Activated naive CD8-positive, alpha-beta T cell treated with anti-CD3 and anti-CD28 coated beads, Interleukin-2, amount 50 U/mL, for 24 hours (primary cell): Measurements from ENCODE around the gene DDX41.
"Not testable (repeated sequence)": the region's sequence is repeated elsewhere in the genome, so short reads cannot be mapped to it uniquely, and the experiment has no call there.

Experiments
- ATAC-seq: fragments of 150-1000 bp; cut with Tn5 transposase; one replicate; pipeline ENCODE4 v1.10.0; 2021
- DNase-seq: peaks from one replicate; pipeline ENCODE4 v3.0.0; 2021
- H3K27ac Mint-ChIP-seq: one replicate; pipeline ENCODE4 v1.8.0; 2021; ENCODE audit warnings: mild to moderate bottlenecking, mixed read lengths
- H3K27me3 Mint-ChIP-seq: one replicate; pipeline ENCODE4 v1.8.0; 2021; ENCODE audit warnings: mixed read lengths
- H3K36me3 Mint-ChIP-seq: one replicate; pipeline ENCODE4 v1.8.0; 2021; ENCODE audit warnings: low read depth, mixed read lengths
- H3K4me1 Mint-ChIP-seq: one replicate; pipeline ENCODE4 v1.8.0; 2021; ENCODE audit warnings: mixed read lengths
- H3K4me3 Mint-ChIP-seq: one replicate; pipeline ENCODE4 v1.8.0; 2021; ENCODE audit warnings: mild to moderate bottlenecking, moderate library complexity, mixed read lengths
- H3K9me3 Mint-ChIP-seq: one replicate; pipeline ENCODE4 v1.8.0; 2021; ENCODE audit warnings: mixed read lengths

The DDX41 gene

GRCh38 chr5:177491983-177492746 is 24.6 kb downstream of the DDX41 start:
- H3K4me1 Mint-ChIP-seq = peaks cover 31% of the 10 kb centered on the region
- peaks cover 14% of the 10 kb centered on the region for H3K36me3 Mint-ChIP-seq
- H3K27ac Mint-ChIP-seq = no peak overlapping the region
- DNase-seq = no peak
- ATAC-seq = no peak
- H3K27me3 Mint-ChIP-seq = no peaks in the 10 kb centered on the region
- H3K4me3 Mint-ChIP-seq = no peak overlapping the region
- H3K9me3 Mint-ChIP-seq = no peaks in the 10 kb centered on the region

GRCh38 chr5:177491429-177491945 is 25.3 kb downstream of the DDX41 start:
- DNase-seq = peak; percentile 64
- H3K27me3 Mint-ChIP-seq = no peaks in the 10 kb centered on the region
- no peak overlapping the region for H3K27ac Mint-ChIP-seq
- no peaks in the 10 kb centered on the region for H3K9me3 Mint-ChIP-seq
- H3K36me3 Mint-ChIP-seq = peaks cover 16% of the 10 kb centered on the region
- H3K4me1 Mint-ChIP-seq = peaks cover 31% of the 10 kb centered on the region
- H3K4me3 Mint-ChIP-seq = no peak overlapping the region
- ATAC-seq = peak; percentile 6

GRCh38 chr5:177490992-177491391 is 25.8 kb downstream of the DDX41 start:
- no peak for DNase-seq
- Mint-ChIP-seq H3K27ac (no peak overlapping the region), H3K9me3 (no peaks in the 10 kb centered on the region), H3K4me1 (peaks cover 27% of the 10 kb centered on the region), H3K36me3 (peaks cover 18% of the 10 kb centered on the region), H3K4me3 (no peak overlapping the region), H3K27me3 (no peaks in the 10 kb centered on the region)
- no peak for ATAC-seq

DNA sequence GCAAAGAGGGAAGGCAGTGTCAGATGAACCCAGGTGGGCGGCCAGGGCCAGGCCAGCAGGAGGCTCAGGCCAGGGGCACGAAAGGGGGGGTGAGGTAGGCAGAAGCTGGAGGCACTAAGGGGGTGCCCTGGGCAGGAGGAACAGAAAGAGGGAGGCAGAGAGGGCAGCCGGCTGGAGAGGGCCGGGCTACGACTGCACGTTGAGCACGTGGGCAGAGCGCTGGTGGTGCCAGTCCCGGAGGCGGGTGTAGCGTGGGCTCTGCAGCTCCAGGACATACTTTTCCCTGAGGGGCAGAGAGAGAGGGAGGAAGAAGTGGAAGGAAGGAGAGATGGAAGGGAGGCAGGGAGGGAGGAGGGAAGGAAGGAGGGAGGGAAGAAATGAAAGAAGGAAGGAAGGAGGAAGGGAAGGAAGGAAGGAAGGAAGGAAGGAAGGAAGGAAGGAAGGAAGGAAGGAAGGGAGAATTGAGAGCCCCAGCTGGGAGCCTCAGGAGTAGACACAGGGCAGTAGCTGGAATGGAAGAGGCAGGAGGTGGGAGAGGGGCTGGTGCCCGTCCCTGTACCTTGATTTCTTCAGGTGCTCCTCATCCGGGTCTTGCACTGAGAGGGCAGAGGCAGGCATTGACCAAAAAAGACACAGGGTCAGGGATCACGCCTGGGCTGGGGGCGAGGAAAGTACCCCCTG is 26.3 kb downstream of the DDX41 start:
- DNase-seq = no peak
- no peak overlapping the region for H3K27ac Mint-ChIP-seq
- no peak overlapping the region for H3K4me3 Mint-ChIP-seq
- H3K36me3 Mint-ChIP-seq = peaks cover 18% of the 10 kb centered on the region
- H3K9me3 Mint-ChIP-seq = no peaks in the 10 kb centered on the region
- ATAC-seq = no peak
- H3K27me3 Mint-ChIP-seq = no peaks in the 10 kb centered on the region
- H3K4me1 Mint-ChIP-seq = peaks cover 22% of the 10 kb centered on the region

- Mint-ChIP-seq H3K4me3 (no peak overlapping the region), H3K27me3 (no peaks in the 10 kb centered on the region), H3K36me3 (peaks cover 21% of the 10 kb centered on the region), H3K9me3 (no peaks in the 10 kb centered on the region), H3K27ac (no peak overlapping the region), H3K4me1 (peaks cover 9% of the 10 kb centered on the region)
- ATAC-seq (no peak), DNase-seq (no peak)
These were observed 27.5 kb downstream of the DDX41 start for GRCh38 chr5:177489119-177489716.

- Mint-ChIP-seq H3K4me1 (peaks cover 1% of the 10 kb centered on the region), H3K36me3 (peaks cover 18% of the 10 kb centered on the region), H3K9me3 (no peaks in the 10 kb centered on the region), H3K27ac (no peak overlapping the region), H3K27me3 (no peaks in the 10 kb centered on the region), H3K4me3 (no peak overlapping the region)
- ATAC-seq (no peak), DNase-seq (no peak)
These were observed 28.8 kb downstream of the DDX41 start for GRCh38 chr5:177487975-177488374.

GRCh38 chr5:177487144-177487543 is 29.6 kb downstream of the DDX41 start:
- ATAC-seq = no peak
- peaks cover 14% of the 10 kb centered on the region for H3K36me3 Mint-ChIP-seq
- no peaks in the 10 kb centered on the region for H3K9me3 Mint-ChIP-seq

DNA sequence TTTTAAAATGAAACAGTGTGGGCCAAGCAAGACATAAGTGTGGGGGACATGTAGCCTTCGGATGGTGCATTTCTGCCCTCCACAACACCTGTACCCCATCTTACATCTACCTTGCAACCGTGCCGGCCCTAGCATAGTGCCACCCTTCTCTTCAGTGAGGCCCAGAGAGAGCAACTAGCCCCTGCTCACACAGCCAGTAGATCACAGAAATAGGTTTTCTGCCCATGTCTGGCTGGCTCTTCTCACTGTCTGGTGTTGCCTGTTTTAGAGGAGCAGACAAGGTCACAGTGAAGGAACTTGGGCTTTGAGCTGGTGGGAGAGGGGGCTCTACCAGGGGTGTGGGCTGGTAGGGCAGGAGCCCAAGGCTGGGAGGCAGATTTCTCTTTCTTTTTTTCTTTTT is 30.5 kb downstream of the DDX41 start:
- ATAC-seq (no peak), DNase-seq (no peak)
- Mint-ChIP-seq H3K4me1 (peaks cover 1% of the 10 kb centered on the region), H3K27ac (no peak overlapping the region), H3K27me3 (no peaks in the 10 kb centered on the region), H3K36me3 (peaks cover 14% of the 10 kb centered on the region), H3K4me3 (no peak overlapping the region), H3K9me3 (no peaks in the 10 kb centered on the region)

More at GRCh38 chr5:177487144-177487543, 29.6 kb downstream of the DDX41 start:
- Mint-ChIP-seq H3K4me3 (no peak overlapping the region), H3K27me3 (no peaks in the 10 kb centered on the region), H3K27ac (no peak overlapping the region), H3K4me1 (peaks cover 1% of the 10 kb centered on the region)
- no peak for DNase-seq

DNA sequence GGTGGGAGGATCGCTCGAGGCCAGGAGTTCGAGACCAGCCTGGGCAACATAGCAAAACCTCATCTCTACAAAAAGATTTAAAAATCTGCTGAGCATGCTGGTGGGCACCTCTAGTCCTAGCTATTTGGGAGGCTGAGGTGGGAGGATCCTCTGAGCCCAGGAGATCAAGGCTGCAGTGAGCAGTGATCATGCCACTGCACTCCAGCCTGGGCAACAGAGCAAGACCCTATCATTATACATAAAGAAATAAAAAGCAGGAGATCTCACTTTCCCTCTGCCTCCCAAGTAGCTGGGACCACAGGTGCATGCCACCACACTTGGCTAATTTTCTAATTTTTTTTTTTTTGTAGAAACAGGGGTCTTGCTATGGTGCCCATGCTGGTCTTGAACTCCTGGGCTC is 31.0 kb downstream of the DDX41 start:
- H3K4me1 Mint-ChIP-seq, H3K4me3 Mint-ChIP-seq, H3K27ac Mint-ChIP-seq, H3K27me3 Mint-ChIP-seq, H3K9me3 Mint-ChIP-seq, DNase-seq, ATAC-seq: not testable (repeated sequence)
- H3K36me3 Mint-ChIP-seq = peaks cover 14% of the 10 kb centered on the region

GRCh38 chr5:177484902-177485549 is 31.7 kb downstream of the DDX41 start:
- no peak for ATAC-seq
- DNase-seq = no peak
- Mint-ChIP-seq H3K36me3 (peaks cover 13% of the 10 kb centered on the region), H3K9me3 (no peaks in the 10 kb centered on the region), H3K4me3 (no peak overlapping the region), H3K27ac (peak overlapping the region; percentile 11), H3K4me1 (peaks cover 4% of the 10 kb centered on the region), H3K27me3 (no peaks in the 10 kb centered on the region)

- Mint-ChIP-seq H3K9me3 (no peaks in the 10 kb centered on the region), H3K4me1 (peaks cover 12% of the 10 kb centered on the region), H3K27me3 (no peaks in the 10 kb centered on the region), H3K4me3 (no peak overlapping the region), H3K36me3 (peaks cover 12% of the 10 kb centered on the region), H3K27ac (peak overlapping the region; percentile 11)
- no peak for DNase-seq
- no peak for ATAC-seq
These were observed 32.5 kb downstream of the DDX41 start for GRCh38 chr5:177483994-177484901.

DNA sequence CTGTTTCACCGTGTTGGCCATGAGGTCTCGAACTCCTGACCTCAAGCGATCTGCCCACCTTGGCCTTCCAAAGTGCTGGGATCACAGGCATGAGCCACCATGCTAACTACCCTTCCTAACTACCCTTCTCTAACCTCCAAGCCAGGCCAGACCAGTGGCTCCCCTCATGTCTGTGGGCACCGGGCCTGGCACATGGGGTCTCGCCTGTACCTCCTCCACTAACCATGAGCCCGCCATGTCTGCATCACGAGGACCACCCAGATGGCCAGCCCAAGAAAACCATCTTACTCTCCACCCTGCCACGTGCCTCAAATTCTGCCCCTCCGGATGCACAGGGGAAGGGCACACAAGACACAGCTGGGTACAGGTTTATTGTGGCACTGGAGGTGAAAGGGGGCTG is 33.7 kb downstream of the DDX41 start:
- Mint-ChIP-seq H3K27me3 (no peaks in the 10 kb centered on the region), H3K27ac (no peak overlapping the region)

DNA sequence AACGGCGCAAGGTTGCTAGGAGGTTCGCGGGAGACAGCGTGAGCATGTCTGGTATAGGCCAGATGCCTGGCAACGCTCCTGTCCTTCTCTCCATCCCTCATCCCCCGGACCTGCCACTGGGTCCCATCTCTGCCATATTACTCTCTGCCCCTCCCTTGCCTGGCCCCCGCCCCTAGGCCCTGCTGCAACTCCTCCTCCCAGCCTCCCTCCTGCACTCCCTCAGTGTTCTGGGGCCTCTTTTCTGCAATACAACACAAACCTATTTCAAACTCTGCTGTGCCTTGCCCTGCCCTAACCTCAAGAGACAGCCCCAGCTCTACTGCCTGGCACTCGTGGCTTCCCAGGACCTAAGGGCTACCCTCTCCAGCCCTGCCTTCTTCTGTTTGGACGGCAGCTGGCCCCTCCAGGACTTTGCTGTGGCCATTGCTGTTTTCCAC is 34.4 kb downstream of the DDX41 start:
- no peaks in the 10 kb centered on the region for H3K9me3 Mint-ChIP-seq
- peaks cover 29% of the 10 kb centered on the region for H3K4me1 Mint-ChIP-seq
- ATAC-seq = no peak

More for the DNA sequence above, 33.7 kb downstream of the DDX41 start:
- DNase-seq = no peak
- no peak for ATAC-seq
- Mint-ChIP-seq H3K9me3 (no peaks in the 10 kb centered on the region), H3K4me1 (peaks cover 24% of the 10 kb centered on the region), H3K36me3 (peaks cover 11% of the 10 kb centered on the region), H3K4me3 (no peak overlapping the region)

More for the DNA sequence above, 34.4 kb downstream of the DDX41 start:
- Mint-ChIP-seq H3K36me3 (peaks cover 10% of the 10 kb centered on the region), H3K4me3 (no peak overlapping the region), H3K27me3 (no peaks in the 10 kb centered on the region), H3K27ac (no peak overlapping the region)
- no peak for DNase-seq
